Sigmoid colon (tissue), 7 donors: ENCODE measurements around the gene AZIN2. TPM values are rescaled to one million over a fixed set of nuclear protein-coding genes. Genes with fewer than 3 reads are reported as not detected.

Experiments used
- DNase-seq: peaks from one replicate; pipeline ENCODE4 v3.0.0-alpha.2; 2019
- H3K27ac ChIP-seq, 4 donors: fragments of 200-600 bp; sonication (generic); one replicate each; pipeline ENCODE4 v1.5.1; 2016 to 2019; ENCODE audit warnings: mild to moderate bottlenecking in 1 of 4
- H3K27me3 ChIP-seq, 3 donors: fragments of 200-600 bp; sonication (generic); one replicate each; pipeline ENCODE4 v1.5.1; 2019; ENCODE audit warnings: mild to moderate bottlenecking in 1 of 3
- H3K36me3 ChIP-seq, 4 donors: fragments of 200-600 bp; sonication (generic); one replicate each; pipeline ENCODE4 v1.5.1; 2016 to 2019
- H3K4me1 ChIP-seq, 4 donors: fragments of 200-600 bp; sonication (generic); one replicate each; pipeline ENCODE4 v1.5.1; 2017 to 2019
- H3K4me3 ChIP-seq, 4 donors: fragments of 200-600 bp; sonication (generic); one replicate each; pipeline ENCODE4 v1.5.1; 2017 to 2019; ENCODE audit warnings: mild to moderate bottlenecking in 2 of 4, moderate library complexity in 1 of 4
- H3K9me3 ChIP-seq, 4 donors: fragments of 200-600 bp in 3 of 4; sonication (generic) in 3 of 4; one replicate each; pipeline versions ENCODE4 v1.5.1 to v1.6.1; 2013 to 2019
- EP300 ChIP-seq, 4 donors: sonication (generic); formaldehyde crosslinking; IDR thresholded peaks; one replicate each; pipeline ENCODE4 v1.6.1; 2017; ENCODE audit warnings: antibody characterized with exemption in 4 of 4
- POLR2A ChIP-seq, 2 donors: fragments of 450-650 bp; IDR thresholded peaks; one replicate each; pipeline ENCODE4 v1.6.1; 2016; ENCODE audit warnings: antibody characterized with exemption in 2 of 2, mild to moderate bottlenecking in 2 of 2, moderate library complexity in 2 of 2
- POLR2AphosphoS5 ChIP-seq, 4 donors: sonication (generic); formaldehyde crosslinking; IDR thresholded peaks; one replicate each; pipeline ENCODE4 v1.6.1; 2017; ENCODE audit warnings: antibody characterized with exemption in 4 of 4
- WGBS, 2 donors: extraction: QIAGEN DNeasy Blood & Tissue Kit; methylation state at CpG; one replicate each; pipeline ENCODE4 v1.1.7; 2013; 5-methylcytosine and 5-hydroxymethylcytosine counted together
- intact Hi-C: fragments of 100-400 bp; cut with DNase I; formaldehyde crosslinking; loops from one replicate; pipeline ENCODE4 v1.15.1; 2023
- polyA plus RNA-seq, 3 donors: library from polyadenylated mRNA; stranded (reverse); fragments of 200-250 nt; gene quantifications; one replicate each; pipeline ENCODE4 v1.2.3, GENCODE V29; 2013
- total RNA-seq, 4 donors: library from RNA; depleted of rRNA; stranded (reverse); fragments of >200 nt; gene quantifications; one replicate each; pipeline ENCODE4 v1.1.0, GENCODE V29; 2016
- TF ChIP-seq, protein P1 (sequence below), 4 experiments: fragments of 450-650 bp in 3 of 4; fragments of 200-600 bp in 1 of 4; IDR thresholded peaks; one replicate each; pipeline ENCODE4 v1.5.1; 2016 to 2019; ENCODE audit warnings: antibody characterized with exemption in 4 of 4, mild to moderate bottlenecking in 3 of 4, moderate library complexity in 2 of 4
- donor health status: healthy with polysubstance abuse.
- donor health status: Bipolar disorder and iron deficiency.
- donor health status: healthy.

AZIN2 gene
- total and polyA plus RNA-seq, 7 donors: 1.1 to 30.9 (median 2.5) TPM

- peak; percentile 84 for DNase-seq
- peaks cover 0 to 18% (median 6%) of the 10 kb centered on the region in 4 donors for H3K4me1 ChIP-seq
- no peaks in the 10 kb centered on the region for H3K9me3 ChIP-seq
- WGBS, 2 donors: 93 to 97% methylated on average over 2 of the region's 2 CpGs
- intact Hi-C loops: no loop called here
- TF ChIP-seq, protein P1, sequence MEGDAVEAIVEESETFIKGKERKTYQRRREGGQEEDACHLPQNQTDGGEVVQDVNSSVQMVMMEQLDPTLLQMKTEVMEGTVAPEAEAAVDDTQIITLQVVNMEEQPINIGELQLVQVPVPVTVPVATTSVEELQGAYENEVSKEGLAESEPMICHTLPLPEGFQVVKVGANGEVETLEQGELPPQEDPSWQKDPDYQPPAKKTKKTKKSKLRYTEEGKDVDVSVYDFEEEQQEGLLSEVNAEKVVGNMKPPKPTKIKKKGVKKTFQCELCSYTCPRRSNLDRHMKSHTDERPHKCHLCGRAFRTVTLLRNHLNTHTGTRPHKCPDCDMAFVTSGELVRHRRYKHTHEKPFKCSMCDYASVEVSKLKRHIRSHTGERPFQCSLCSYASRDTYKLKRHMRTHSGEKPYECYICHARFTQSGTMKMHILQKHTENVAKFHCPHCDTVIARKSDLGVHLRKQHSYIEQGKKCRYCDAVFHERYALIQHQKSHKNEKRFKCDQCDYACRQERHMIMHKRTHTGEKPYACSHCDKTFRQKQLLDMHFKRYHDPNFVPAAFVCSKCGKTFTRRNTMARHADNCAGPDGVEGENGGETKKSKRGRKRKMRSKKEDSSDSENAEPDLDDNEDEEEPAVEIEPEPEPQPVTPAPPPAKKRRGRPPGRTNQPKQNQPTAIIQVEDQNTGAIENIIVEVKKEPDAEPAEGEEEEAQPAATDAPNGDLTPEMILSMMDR (IDR thresholded peaks at IDR 0.05): no peak
- TF ChIP-seq POLR2A (IDR thresholded peaks at IDR 0.05) (no peak), POLR2AphosphoS5 (IDR thresholded peaks at IDR 0.05) (peak in 1 of 4 donors; percentile 40)
- H3K4me3 ChIP-seq: no peak overlapping the region
- H3K27ac ChIP-seq: peak overlapping the region; percentile 38 to 55 (median 47)
- peaks cover 0 to 4% (median under 1%) of the 10 kb centered on the region in 4 donors for H3K36me3 ChIP-seq
- no peaks in the 10 kb centered on the region for H3K27me3 ChIP-seq
Measured at GRCh38 chr1:33152685-33153432, 71.9 kb downstream of the AZIN2 start.

- Histone ChIP-seq H3K4me1 (peaks cover 0 to 18% (median 6%) of the 10 kb centered on the region in 4 donors), H3K9me3 (no peaks in the 10 kb centered on the region), H3K27me3 (no peaks in the 10 kb centered on the region), H3K4me3 (no peak overlapping the region), H3K36me3 (peaks cover 0 to 11% (median 5%) of the 10 kb centered on the region in 4 donors), H3K27ac (peak overlapping the region in 3 of 4 donors; percentile 32 to 55 (median 51))
- 97% methylated on average over 2 of the region's 2 CpGs for WGBS, 2 donors
- TF ChIP-seq EP300 (IDR thresholded peaks at IDR 0.05) (no peak), POLR2AphosphoS5 (IDR thresholded peaks at IDR 0.05) (no peak), POLR2A (IDR thresholded peaks at IDR 0.05) (no peak)
- TF ChIP-seq, protein P1 (IDR thresholded peaks at IDR 0.05): no peak
- DNase-seq: no peak
- intact Hi-C loops: no loop called here
Measured at GRCh38 chr1:33153650-33154049, 72.7 kb downstream of the AZIN2 start.

DNA sequence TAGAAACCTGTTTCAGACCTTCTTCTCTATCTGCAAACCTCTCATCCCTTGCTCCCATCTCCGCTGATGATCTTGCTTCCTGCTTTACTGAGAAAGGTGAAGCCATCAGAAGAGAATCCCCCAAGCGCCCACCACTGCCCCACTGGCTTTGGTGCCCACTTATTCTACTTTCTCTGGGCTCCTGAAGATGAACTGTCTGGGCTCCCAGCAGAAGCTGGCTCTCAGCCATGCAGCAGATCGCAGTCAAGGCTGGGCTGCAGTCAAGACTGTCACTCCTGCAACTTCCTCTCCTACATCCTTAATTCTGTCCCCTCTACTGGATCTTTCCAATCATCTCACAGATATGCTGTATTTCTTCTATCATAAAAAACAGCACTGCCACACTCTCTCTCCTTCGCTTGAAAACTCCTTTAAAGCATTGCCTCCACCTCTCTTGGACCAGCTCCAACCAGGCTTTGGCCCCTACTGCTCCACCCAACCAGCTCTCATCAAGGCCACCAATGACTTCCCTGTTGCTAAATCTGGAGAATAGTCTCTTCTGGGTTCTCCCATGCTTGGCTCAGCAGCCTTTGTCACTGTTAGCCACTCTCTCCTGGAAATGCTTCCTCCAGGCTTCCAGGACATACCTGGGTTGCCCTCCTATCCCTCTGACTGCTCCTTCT is 75.1 kb downstream of the AZIN2 start:
- H3K4me1 ChIP-seq: peaks cover 0 to 22% (median 9%) of the 10 kb centered on the region in 4 donors
- H3K9me3 ChIP-seq: no peaks in the 10 kb centered on the region
- H3K36me3 ChIP-seq: peaks cover 0 to 20% (median 5%) of the 10 kb centered on the region in 4 donors
- intact Hi-C loops: no loop called here
- no peak for DNase-seq
- no peak overlapping the region for H3K27ac ChIP-seq
- 65 to 80% methylated on average over 4 of the region's 4 CpGs for WGBS, 2 donors
- TF ChIP-seq, protein P1 (IDR thresholded peaks at IDR 0.05): no peak
- TF ChIP-seq POLR2AphosphoS5 (IDR thresholded peaks at IDR 0.05): no peak
- no peaks in the 10 kb centered on the region for H3K27me3 ChIP-seq
- no peak overlapping the region for H3K4me3 ChIP-seq

DNA sequence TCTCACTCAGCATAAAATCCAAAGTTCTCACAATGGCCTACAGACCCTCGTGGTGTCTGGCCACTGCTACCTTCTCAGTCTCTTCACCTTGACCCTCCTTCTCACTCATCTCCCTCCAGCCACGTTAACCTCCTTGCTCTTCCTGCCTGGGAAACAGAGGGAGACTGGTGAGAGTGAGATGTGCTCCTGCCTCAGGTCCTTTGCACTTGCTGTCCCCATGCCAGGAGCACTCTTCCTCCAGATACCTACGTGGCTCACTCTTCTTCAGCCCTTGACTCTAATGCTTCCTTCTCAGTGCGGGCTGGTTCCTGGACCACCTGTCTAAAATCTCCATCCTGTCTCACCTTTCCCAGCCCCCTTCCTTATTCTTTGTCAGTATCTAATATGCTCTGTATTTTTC is 76.2 kb downstream of the AZIN2 start:
- WGBS, 2 donors: 90 to 91% methylated on average over 4 of the region's 4 CpGs
- intact Hi-C loops: no loop called here
- Histone ChIP-seq H3K27ac (no peak overlapping the region), H3K4me3 (no peak overlapping the region), H3K9me3 (no peaks in the 10 kb centered on the region), H3K4me1 (peaks cover 0 to 30% (median 16%) of the 10 kb centered on the region in 4 donors), H3K36me3 (peaks cover 0 to 20% (median 5%) of the 10 kb centered on the region in 4 donors), H3K27me3 (no peaks in the 10 kb centered on the region)
- no peak for DNase-seq
- no peak for TF ChIP-seq POLR2A (IDR thresholded peaks at IDR 0.05)
- TF ChIP-seq, protein P1 (IDR thresholded peaks at IDR 0.05): no peak
- TF ChIP-seq POLR2AphosphoS5 (IDR thresholded peaks at IDR 0.05): no peak
- TF ChIP-seq EP300 (IDR thresholded peaks at IDR 0.05): no peak
